A549 (cell line): ENCODE data around the gene SPTB. TPM values are rescaled to one million over a fixed set of nuclear protein-coding genes. Genes with fewer than 3 reads are reported as not detected.

Source experiments
- ATAC-seq, 2 experiments: fragments of 200-7000 bp in 1 of 2; fragments of >200 bp in 1 of 2; cut with Nextera tagmentation in 1 of 2; cut with Tn5 transposase in 1 of 2; 3 replicates each; pipeline versions ENCODE4 v1.8.0 to v1.9.1; 2018 to 2020; ENCODE audit warnings: mild to moderate bottlenecking in 1 of 2, moderate library complexity in 1 of 2
- CTCF ChIA-PET: fragments of 300-600 bp; sonication (Branson Sonifier 250); formaldehyde crosslinking; extraction: SDS; loops from one replicate; lab custom pipeline; 2021; ENCODE audit warnings: antibody characterized with exemption, inconsistent platforms; lab: Yijun Ruan, JAX
- POLR2A ChIA-PET: fragments of 350-600 bp; formaldehyde crosslinking; extraction: SDS; loops from one replicate; lab custom pipeline; 2021; ENCODE audit warnings: antibody characterized with exemption, inconsistent platforms; lab: Yijun Ruan, JAX
- DNase-seq, 2 experiments: peaks; one replicate each; pipeline versions ENCODE4 v3.0.0 to v3.0.0-alpha.2; 2011 to 2016; ENCODE audit warnings: low read depth in 1 of 2, low spot score in 1 of 2
- FAIRE-seq: peaks from 2 replicates; lab custom pipeline; 2011; peaks lifted over from hg19 to GRCh38; lab: Jason Lieb, UNC
- H3K27ac ChIP-seq, 2 experiments: fragments of >200 bp; sonication (Bioruptor Twin); formaldehyde crosslinking; 3 replicates each; pipeline ENCODE4 v1.5.1; 2016 to 2017
- H3K4me1 ChIP-seq: fragments of >200 bp; sonication (Bioruptor Twin); formaldehyde crosslinking; 3 replicates; pipeline ENCODE4 v1.6.1; 2016
- H3K4me2 ChIP-seq: fragments of >200 bp; sonication (Bioruptor Twin); formaldehyde crosslinking; 3 replicates; pipeline ENCODE4 v1.6.1; 2016
- H3K4me3 ChIP-seq: fragments of >200 bp; sonication (Bioruptor Twin); formaldehyde crosslinking; 3 replicates; pipeline ENCODE4 v1.5.1; 2016
- H3K9me3 ChIP-seq: fragments of >200 bp; sonication (Bioruptor Twin); formaldehyde crosslinking; 3 replicates; pipeline ENCODE4 v1.6.1; 2016
- ATOH8 ChIP-seq: fragments of 250-450 bp; sonication (Bioruptor Pico); IDR thresholded peaks from 2 replicates; pipeline ENCODE4 v1.5.0; 2020; ENCODE audit warnings: low read depth, mild to moderate bottlenecking, moderate library complexity
- CBX8 ChIP-seq: fragments of 200-600 bp; sonication (generic); IDR thresholded peaks from 2 replicates; pipeline ENCODE4 v1.6.1; 2016
- CHD4 ChIP-seq: fragments of 200-600 bp; sonication (generic); IDR thresholded peaks from 2 replicates; pipeline ENCODE4 v1.6.1; 2016; ENCODE audit warnings: antibody characterized with exemption, mild to moderate bottlenecking, borderline replicate concordance
- CTCF ChIP-seq: fragments of >200 bp; sonication (Bioruptor Twin); formaldehyde crosslinking; IDR thresholded peaks from 3 replicates; pipeline ENCODE4 v1.5.1; 2016
- HES2 ChIP-seq: fragments of >200 bp; sonication (Bioruptor Twin); formaldehyde crosslinking; IDR thresholded peaks from 2 replicates; pipeline ENCODE4 v1.6.1; 2016
- HOXB13 ChIP-seq: fragments of 250-450 bp; sonication (Bioruptor Pico); IDR thresholded peaks from 2 replicates; pipeline ENCODE4 v1.5.0; 2020; ENCODE audit warnings: low read depth, mild to moderate bottlenecking, moderate library complexity
- JUNB ChIP-seq: fragments of >200 bp; sonication (Bioruptor Twin); formaldehyde crosslinking; IDR thresholded peaks from 2 replicates; pipeline ENCODE4 v1.6.1; 2016
- KDM5A ChIP-seq: fragments of 200-600 bp; sonication (generic); IDR thresholded peaks from 2 replicates; pipeline ENCODE4 v1.6.1; 2016; ENCODE audit warnings: antibody characterized with exemption, mild to moderate bottlenecking
- MAX ChIP-seq: IDR thresholded peaks from 2 replicates; pipeline ENCODE4 v1.6.1; 2012
- MYC ChIP-seq: IDR thresholded peaks from 2 replicates; pipeline ENCODE4 v1.6.1; 2012; ENCODE audit warnings: mild to moderate bottlenecking, inconsistent platforms, low read length, improper control_type of control experiment, borderline replicate concordance
- NR3C1 ChIP-seq: fragments of >200 bp; sonication (Bioruptor Twin); formaldehyde crosslinking; IDR thresholded peaks from 3 replicates; pipeline ENCODE4 v1.6.1; 2017
- PHF8 ChIP-seq: fragments of 200-600 bp; sonication (generic); IDR thresholded peaks from 2 replicates; pipeline ENCODE4 v1.6.1; 2016; ENCODE audit warnings: low read depth, mild to moderate bottlenecking, antibody characterized with exemption, moderate library complexity, borderline replicate concordance
- POLR2AphosphoS2 ChIP-seq: conservative IDR thresholded peaks from 2 replicates; pipeline ENCODE4 v1.6.1; 2012; ENCODE audit warnings: low read length, improper control_type of control experiment, inconsistent platforms
- RAD21 ChIP-seq, 2 experiments: fragments of >200 bp in 1 of 2; sonication (Bioruptor Twin) in 1 of 2; formaldehyde crosslinking in 1 of 2; IDR thresholded peaks in 1 of 2; conservative IDR thresholded peaks in 1 of 2; 2 replicates in 1 of 2; 3 replicates in 1 of 2; pipeline ENCODE4 v1.6.1; 2012 to 2018; ENCODE audit warnings: inconsistent platforms in 1 of 2
- RARB ChIP-seq: fragments of 250-450 bp; sonication (Bioruptor Pico); IDR thresholded peaks from 2 replicates; pipeline ENCODE4 v1.8.0; 2021; ENCODE audit warnings: mild to moderate bottlenecking, moderate library complexity
- REST ChIP-seq: fragments of 200-600 bp; sonication (generic); IDR thresholded peaks from 2 replicates; pipeline ENCODE4 v1.6.1; 2016; ENCODE audit warnings: antibody characterized with exemption, mild to moderate bottlenecking, moderate library complexity
- RNF2 ChIP-seq: fragments of 200-600 bp; sonication (generic); IDR thresholded peaks from 2 replicates; pipeline ENCODE4 v1.6.1; 2016; ENCODE audit warnings: low read depth, mild to moderate bottlenecking, antibody characterized with exemption, moderate library complexity, borderline replicate concordance
- ZFP36 ChIP-seq: fragments of 450-650 bp; IDR thresholded peaks from 2 replicates; pipeline ENCODE4 v1.6.1; 2014; ENCODE audit warnings: borderline replicate concordance; ENCODE audit not compliant: partially characterized antibody
- ZSCAN20 ChIP-seq: fragments of 250-450 bp; sonication (Bioruptor Pico); IDR thresholded peaks from 2 replicates; pipeline ENCODE4 v1.8.0; 2022; ENCODE audit warnings: mild to moderate bottlenecking, moderate library complexity
- WGBS: methylation state at CpG from one replicate; pipeline ENCODE4 v1.1.6; 2017; ENCODE audit errors: missing lambda C conversion rate; 5-methylcytosine and 5-hydroxymethylcytosine counted together
- polyA plus RNA-seq, 4 experiments: library from polyadenylated mRNA; depleted of rRNA in 3 of 4; stranded (reverse); fragments of >200 nt; fragmentation: RNase III in 1 of 4; extraction: RNeasy Plus Mini Kit Qiagen cat#74134 plus additional on column Dnase treatment in 1 of 4; gene quantifications; 2 replicates in 3 of 4; 3 replicates in 1 of 4; pipeline ENCODE4 v1.2.3, GENCODE V29; 2011 to 2017

SPTB gene
- polyA plus RNA-seq, 2 of the 4 experiments (the other 2 are of a cell fraction): 0.27 to 2.1 TPM

GRCh38 chr14:64861916-64862315 lies 17.8 kb downstream of the SPTB start:
- DNase-seq: no peak
- H3K27ac ChIP-seq: no peak overlapping the region
- H3K4me3 ChIP-seq: no peak overlapping the region
- H3K9me3 ChIP-seq: no peaks in the 10 kb centered on the region
- H3K4me2 ChIP-seq: no peak overlapping the region
- H3K4me1 ChIP-seq: no peaks in the 10 kb centered on the region
- POLR2A ChIA-PET: no interaction called here
- no peak for FAIRE-seq
- WGBS: 50% methylated on average over 3 of the region's 3 CpGs
- TF ChIP-seq ATOH8: no peak
- TF ChIP-seq KDM5A: no peak
- no peak for TF ChIP-seq POLR2AphosphoS2
- ATAC-seq: no peak
- CTCF ChIA-PET: interaction anchor here (0.9 to 3.5 kb wide), 4 partner anchors 17 to 39 kb away, joined by 3 to 11 read pairs (median 4); no protein-coding TSS in a partner anchor

- Histone ChIP-seq H3K4me2 (no peak overlapping the region), H3K4me3 (no peak overlapping the region), H3K27ac (no peak overlapping the region), H3K9me3 (no peaks in the 10 kb centered on the region), H3K4me1 (no peaks in the 10 kb centered on the region)
- CTCF ChIA-PET: interaction anchor here (1.9 kb wide), 1 partner anchor 37 kb away, joined by 7 read pairs; no protein-coding TSS in a partner anchor
- ATAC-seq: no peak
- no peak for DNase-seq
- FAIRE-seq: no peak
- POLR2A ChIA-PET: no interaction called here
- TF ChIP-seq ZSCAN20 (CRISPR knock-in tag) (no peak), CBX8 (no peak), CHD4 (no peak)
- 51% methylated on average over 2 of the region's 2 CpGs for WGBS
These were observed 19.7 kb downstream of the SPTB start for GRCh38 chr14:64860039-64860438.

GRCh38 chr14:64857979-64858744 lies 21.5 kb downstream of the SPTB start:
- no peak for DNase-seq
- TF ChIP-seq NR3C1: no peak
- no peak for TF ChIP-seq RARB
- no peak for TF ChIP-seq REST
- no peak for TF ChIP-seq CHD4
- no peak for TF ChIP-seq RAD21 (conservative IDR thresholded peaks at IDR 0.05 in 1 of 2, IDR thresholded peaks at IDR 0.05 in 1 of 2)
- TF ChIP-seq MAX: no peak
- no peak for TF ChIP-seq CTCF
- TF ChIP-seq MYC: no peak
- TF ChIP-seq RNF2: no peak
- TF ChIP-seq KDM5A: no peak
- TF ChIP-seq PHF8: no peak
- TF ChIP-seq ZFP36: no peak
- TF ChIP-seq HOXB13 (CRISPR knock-in tag): no peak
- TF ChIP-seq JUNB: no peak
- TF ChIP-seq HES2: no peak

More at GRCh38 chr14:64857979-64858744, 21.5 kb downstream of the SPTB start:
- H3K9me3 ChIP-seq: no peaks in the 10 kb centered on the region
- WGBS: 59% methylated on average over 11 of the region's 11 CpGs
- ATAC-seq (no peak), FAIRE-seq (no peak)
- H3K4me3 ChIP-seq: no peak overlapping the region
- H3K4me2 ChIP-seq: no peak overlapping the region
- ChIA-PET CTCF (interaction anchor here (1.2 to 1.9 kb wide), 5 partner anchors 11 to 57 kb away, joined by 3 to 7 read pairs (median 4); no protein-coding TSS in a partner anchor), POLR2A (no interaction called here)
- no peak overlapping the region for H3K27ac ChIP-seq
- no peaks in the 10 kb centered on the region for H3K4me1 ChIP-seq
